ENCODE data around the gene TCEA3.

GRCh38 chr1:23367451-23367790 lies 57.1 kb downstream of the TCEA3 start:
- TF ChIP-seq EZH2 (IDR thresholded peaks at IDR 0.05; ENCODE audit: insufficient read depth, poor library complexity, severe bottlenecking) (no peak), EZH2phosphoT487 (IDR thresholded peaks at IDR 0.05; ENCODE audit: insufficient read depth, low read depth) (no peak)

All from GM23248 (cell line).